Nephron progenitor cell (in vitro differentiated cells): ENCODE measurements around the gene MAP4K4.
A peak's percentile ranks its signal among the peaks of the same experiment; 100 is the strongest.
"Not testable (repeated sequence)": the region's sequence is repeated elsewhere in the genome, so short reads cannot be mapped to it uniquely, and the experiment has no call there.

ENCODE experiments used
- DNase-seq: peaks from one replicate; pipeline ENCODE4 v3.0.0; 2021
- H3K27ac Mint-ChIP-seq: 2 replicates; pipeline ENCODE4 v1.8.0; 2021; ENCODE audit warnings: mild to moderate bottlenecking, moderate library complexity, mixed read lengths
- H3K27me3 Mint-ChIP-seq: 2 replicates; pipeline ENCODE4 v1.8.0; 2021; ENCODE audit warnings: mild to moderate bottlenecking, low read depth, mixed read lengths; ENCODE audit not compliant: poor library complexity
- H3K36me3 Mint-ChIP-seq: 2 replicates; pipeline ENCODE4 v1.8.0; 2021; ENCODE audit warnings: low read depth, mixed read lengths
- H3K4me1 Mint-ChIP-seq: 2 replicates; pipeline ENCODE4 v1.8.0; 2021; ENCODE audit warnings: mixed read lengths
- H3K4me3 Mint-ChIP-seq: 2 replicates; pipeline ENCODE4 v1.8.0; 2021; ENCODE audit warnings: mild to moderate bottlenecking, moderate library complexity, mixed read lengths
- H3K9me3 Mint-ChIP-seq: 2 replicates; pipeline ENCODE4 v1.8.0; 2021; ENCODE audit warnings: mild to moderate bottlenecking, moderate library complexity, mixed read lengths
- CTCF ChIP-seq: fragments of 200-600 bp; sonication (generic); IDR thresholded peaks from 2 replicates; pipeline ENCODE4 v1.5.0; 2021; ENCODE audit warnings: antibody characterized with exemption

MAP4K4 gene

GRCh38 chr2:101921953-101922325 lies 224.4 kb downstream of the MAP4K4 start:
- H3K27me3 Mint-ChIP-seq = peaks cover 6% of the 10 kb centered on the region
- TF ChIP-seq CTCF = no peak
- no peak overlapping the region for H3K27ac Mint-ChIP-seq
- H3K36me3 Mint-ChIP-seq = peaks cover 7% of the 10 kb centered on the region
- H3K4me3 Mint-ChIP-seq = no peak overlapping the region
- H3K9me3 Mint-ChIP-seq = peaks cover 44% of the 10 kb centered on the region
- H3K4me1 Mint-ChIP-seq = no peaks in the 10 kb centered on the region
- DNase-seq = no peak

DNA sequence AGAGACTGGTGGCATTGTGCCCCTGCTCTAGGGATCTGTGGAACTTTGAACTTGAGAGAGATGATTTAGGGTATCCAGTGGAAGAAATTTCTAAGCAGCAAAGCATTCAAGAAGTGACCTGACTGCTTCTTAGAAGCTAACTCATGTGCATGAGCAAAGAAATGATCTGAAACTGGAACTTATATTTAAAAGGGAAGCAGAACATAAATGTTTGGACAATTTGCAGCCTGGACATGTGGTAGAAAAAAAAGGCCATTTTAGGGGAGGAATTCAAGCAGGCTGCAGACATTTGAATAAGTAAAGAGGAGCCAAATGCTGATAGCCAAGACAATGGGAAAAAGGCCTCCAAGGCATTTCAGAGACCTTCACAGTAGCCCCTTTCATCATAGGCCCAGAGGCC lies 226.8 kb downstream of the MAP4K4 start:
- H3K4me1 Mint-ChIP-seq, H3K27ac Mint-ChIP-seq, H3K27me3 Mint-ChIP-seq, DNase-seq, H3K36me3 Mint-ChIP-seq, H3K4me3 Mint-ChIP-seq: not testable (repeated sequence)
- H3K9me3 Mint-ChIP-seq = peaks cover 59% of the 10 kb centered on the region

DNA sequence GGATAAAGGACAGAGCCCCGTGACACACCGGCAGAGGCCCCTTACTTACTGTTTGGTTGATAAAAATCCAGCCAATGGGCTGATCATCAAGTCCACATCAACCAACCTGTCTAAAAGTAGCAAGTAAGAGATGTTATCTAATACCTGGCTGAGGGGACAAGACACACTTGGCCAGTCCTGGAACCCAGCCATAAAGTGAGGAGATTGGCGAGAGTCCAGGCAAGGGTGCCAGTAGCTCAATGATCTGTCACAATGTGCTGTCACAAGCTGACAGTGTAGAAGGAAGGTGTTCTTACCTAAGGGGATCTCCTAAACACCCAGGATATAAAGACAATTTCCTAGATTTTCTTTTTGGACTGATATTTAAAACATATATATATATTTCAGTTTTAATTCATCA lies 232.5 kb downstream of the MAP4K4 start:
- peaks cover 9% of the 10 kb centered on the region for H3K36me3 Mint-ChIP-seq
- H3K27me3 Mint-ChIP-seq = peaks cover 10% of the 10 kb centered on the region
- no peak for TF ChIP-seq CTCF
- no peak overlapping the region for H3K27ac Mint-ChIP-seq
- H3K4me1 Mint-ChIP-seq = no peaks in the 10 kb centered on the region
- H3K4me3 Mint-ChIP-seq = no peak overlapping the region
- DNase-seq = no peak
- H3K9me3 Mint-ChIP-seq = peaks cover 54% of the 10 kb centered on the region

DNA sequence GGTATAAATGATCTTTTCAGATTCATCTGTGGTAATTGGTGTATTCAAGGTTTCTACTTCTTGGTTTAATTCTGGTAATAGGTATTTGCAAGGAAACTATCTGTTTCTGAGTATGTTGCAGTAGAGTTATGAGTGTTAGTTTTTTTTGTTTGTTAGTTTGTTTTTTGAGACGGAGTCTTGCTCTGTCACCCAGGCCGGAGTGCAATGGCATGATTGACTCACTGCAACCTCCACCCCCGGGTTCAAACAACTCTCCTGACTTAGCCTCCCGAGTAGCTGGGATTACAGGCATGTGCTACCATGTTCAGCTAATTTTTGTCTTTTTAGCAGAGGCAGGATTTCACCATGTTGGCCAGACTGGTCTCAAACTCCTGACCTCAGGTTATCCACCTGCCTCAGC lies 233.3 kb downstream of the MAP4K4 start:
- H3K4me3 Mint-ChIP-seq = no peak overlapping the region
- H3K27me3 Mint-ChIP-seq = peaks cover 10% of the 10 kb centered on the region
- peaks cover 9% of the 10 kb centered on the region for H3K36me3 Mint-ChIP-seq
- no peak overlapping the region for H3K27ac Mint-ChIP-seq
- no peak for TF ChIP-seq CTCF
- DNase-seq = no peak
- H3K4me1 Mint-ChIP-seq = no peaks in the 10 kb centered on the region
- peaks cover 52% of the 10 kb centered on the region for H3K9me3 Mint-ChIP-seq

DNA sequence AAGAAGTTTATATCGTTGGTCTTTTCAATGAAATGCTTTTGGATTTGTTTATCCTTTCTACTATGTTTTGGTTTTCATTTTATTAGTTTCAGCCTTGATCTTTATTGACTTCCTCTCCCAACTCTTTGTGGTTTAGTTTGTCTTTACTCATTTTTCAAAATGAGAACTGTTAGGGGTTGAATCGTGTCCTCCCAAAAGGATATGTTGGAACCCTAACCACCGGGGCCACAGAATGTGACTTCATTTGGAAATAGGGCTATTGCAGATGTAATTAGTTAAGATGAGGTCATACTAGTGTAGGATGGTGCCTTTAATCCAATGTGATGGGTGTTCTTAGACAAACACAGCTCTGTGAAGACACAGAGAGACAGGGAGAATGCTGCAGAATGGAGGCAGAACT lies 233.9 kb downstream of the MAP4K4 start:
- Mint-ChIP-seq H3K36me3 (peaks cover 8% of the 10 kb centered on the region), H3K27ac (no peak overlapping the region), H3K4me1 (peaks cover 3% of the 10 kb centered on the region), H3K9me3 (peaks cover 50% of the 10 kb centered on the region), H3K27me3 (peaks cover 4% of the 10 kb centered on the region), H3K4me3 (no peak overlapping the region)
- no peak for DNase-seq
- no peak for TF ChIP-seq CTCF

DNA sequence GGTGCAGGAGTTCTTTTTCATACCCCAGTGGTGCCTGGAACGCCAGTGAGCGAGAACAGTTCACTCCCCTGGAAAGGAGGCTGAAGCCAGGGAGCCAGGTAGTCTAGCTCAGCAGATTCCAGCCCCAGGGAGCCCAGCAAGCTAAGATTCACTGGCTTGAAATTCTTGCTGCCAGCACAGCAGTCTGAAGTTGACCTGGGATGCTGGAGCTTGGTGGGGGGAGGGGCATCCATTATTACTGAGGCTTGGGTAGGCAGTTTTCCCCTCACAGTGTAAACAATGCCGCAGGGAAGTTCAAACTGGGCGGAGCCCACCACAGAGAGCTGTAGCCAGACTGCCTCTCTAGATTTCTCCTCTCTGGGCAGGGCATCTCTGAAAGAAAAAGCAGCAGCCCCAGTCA lies 238.3 kb downstream of the MAP4K4 start:
- not testable (repeated sequence) for H3K4me1 Mint-ChIP-seq, H3K4me3 Mint-ChIP-seq, H3K27ac Mint-ChIP-seq, H3K27me3 Mint-ChIP-seq
- Mint-ChIP-seq H3K9me3 (peaks cover 61% of the 10 kb centered on the region), H3K36me3 (peaks cover 15% of the 10 kb centered on the region)
- DNase-seq = peak; percentile 20

- no peak overlapping the region for H3K27ac Mint-ChIP-seq
- H3K27me3 Mint-ChIP-seq = no peaks in the 10 kb centered on the region
- H3K4me3 Mint-ChIP-seq = no peak overlapping the region
- no peak for DNase-seq
- H3K36me3 Mint-ChIP-seq = peaks cover 8% of the 10 kb centered on the region
- H3K4me1 Mint-ChIP-seq = peaks cover 11% of the 10 kb centered on the region
- no peak for TF ChIP-seq CTCF
- H3K9me3 Mint-ChIP-seq = peaks cover 29% of the 10 kb centered on the region
Observed at GRCh38 chr2:101942851-101943250, 245.3 kb downstream of the MAP4K4 start.
